ENCODE data around the gene NOL7. TPM values are rescaled to one million over a fixed set of nuclear protein-coding genes. Genes with fewer than 3 reads are reported as not detected.

NOL7 gene
- total and polyA plus RNA-seq, 9 of the 15 experiments (the other 6 are each of a cell fraction or from before 2014, with no cell fraction given) = 19.4 to 235 (median 157) TPM

GRCh38 chr6:13624871-13625288 is 9.7 kb downstream of the NOL7 start (continued):
- no peak for TF ChIP-seq RREB1 (CRISPR knock-in tag; IDR thresholded peaks at IDR 0.05)
- no peak for TF ChIP-seq ZNF639 (CRISPR knock-in tag; conservative IDR thresholded peaks at IDR 0.05 in 1 of 2, IDR thresholded peaks at IDR 0.05 in 1 of 2)
- 0 out of 2 replicates have a peak, but pooled peaks have one; percentile 31 for TF ChIP-seq ZEB2 (IDR thresholded peaks at IDR 0.05)
- no peak for TF ChIP-seq ELF1 (tag; IDR thresholded peaks at IDR 0.05)
- 0 out of 2 replicates have a peak, but pooled peaks have one; percentile 55 for TF ChIP-seq NBN (IDR thresholded peaks at IDR 0.05; ENCODE audit: low read depth)
- no peak for TF ChIP-seq ZNF785 (CRISPR knock-in tag; IDR thresholded peaks at IDR 0.05)
- TF ChIP-seq TOE1 (IDR thresholded peaks at IDR 0.05; ENCODE audit: borderline replicate concordance) = peak; percentile 35; the same call in 1 of the 2 replicates
- no peak for TF ChIP-seq TOE1 (CRISPR knock-in tag; IDR thresholded peaks at IDR 0.05; ENCODE audit: borderline replicate concordance, low read depth)
- TF ChIP-seq SMC3 (conservative IDR thresholded peaks at IDR 0.05; ENCODE audit: insufficient read depth, low read depth, low read length) = peak; percentile 47
- no peak for TF ChIP-seq ZNF764 (CRISPR knock-in tag; IDR thresholded peaks at IDR 0.05; ENCODE audit: low read depth)
- TF ChIP-seq YY1 (IDR thresholded peaks at IDR 0.05; ENCODE audit: borderline replicate concordance in 1 of 3, control insufficient read depth in 1 of 3, extremely low read depth in 1 of 3, insufficient read depth in 3 of 3, insufficient read length in 1 of 3, insufficient replicate concordance in 2 of 3, low read depth in 1 of 3, low read length in 2 of 3) = peak in 2 of 3 experiments; percentile 20 to 67
- TF ChIP-seq EZH2 (IDR thresholded peaks at IDR 0.05; ENCODE audit: borderline replicate concordance, low read depth, low read length) = no peak
- no peak for TF ChIP-seq HDAC1 (IDR thresholded peaks at IDR 0.05)
- no peak for TF ChIP-seq ZSCAN32 (CRISPR knock-in tag; IDR thresholded peaks at IDR 0.05)
- TF ChIP-seq MYNN (IDR thresholded peaks at IDR 0.05) = 0 out of 2 replicates have a peak, but pooled peaks have one; percentile 20
- no peak for TF ChIP-seq MYNN (CRISPR knock-in tag; IDR thresholded peaks at IDR 0.05)
- TF ChIP-seq AFF4 (CRISPR knock-in tag; IDR thresholded peaks at IDR 0.05) = 0 out of 2 replicates have a peak, but pooled peaks have one; percentile 56
